ENCODE data around the gene NOP53.

DNA sequence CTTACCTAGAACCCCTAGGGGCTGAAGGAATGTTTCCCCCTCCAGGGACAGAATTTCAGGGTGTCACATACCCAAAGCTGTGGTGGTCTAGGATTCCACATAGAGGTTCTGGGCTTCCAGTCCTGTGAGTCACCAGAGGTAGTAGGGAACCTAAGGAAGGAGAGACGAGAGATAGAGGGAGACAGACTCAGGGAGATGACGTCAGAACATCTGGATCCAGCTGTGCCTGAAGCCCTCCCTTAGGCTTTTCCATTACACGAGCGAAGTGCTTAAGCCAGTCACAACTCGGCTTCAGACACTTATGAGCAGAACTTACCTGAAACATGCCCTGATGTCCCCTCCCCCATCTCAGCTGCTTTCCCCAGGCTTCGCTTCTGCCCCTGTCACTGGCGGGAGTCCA lies 21.3 kb downstream of the NOP53 start:
- no peak for TF ChIP-seq POLR2A (IDR thresholded peaks at IDR 0.05)
- TF ChIP-seq CTCF (IDR thresholded peaks at IDR 0.05), result no peak

Data from body of pancreas (tissue), 4 donors.